Gastrocnemius medialis (tissue), 4 donors: ENCODE measurements around the gene NCEH1.
A peak's percentile ranks its signal among the peaks of the same experiment; 100 is the strongest.

Experiments used
- CTCF ChIP-seq, 5 experiments: fragments of 450-650 bp in 3 of 5; fragments of 200-600 bp in 2 of 5; sonication (generic) in 2 of 5; IDR thresholded peaks in 4 of 5; conservative IDR thresholded peaks in 1 of 5; 1 replicate in 4 of 5; 2 replicates in 1 of 5; pipeline ENCODE4 v1.5.1; 2016 to 2019; ENCODE audit warnings: antibody characterized with exemption in 5 of 5, mild to moderate bottlenecking in 3 of 5, moderate library complexity in 3 of 5
- POLR2A ChIP-seq, 2 donors: fragments of 450-650 bp; IDR thresholded peaks; one replicate each; pipeline ENCODE4 v1.6.1; 2017; ENCODE audit warnings: antibody characterized with exemption in 2 of 2, mild to moderate bottlenecking in 2 of 2, moderate library complexity in 2 of 2

- peak in 1 of 5 experiments; percentile 11 for TF ChIP-seq CTCF (IDR thresholded peaks at IDR 0.05 in 4 of 5, conservative IDR thresholded peaks at IDR 0.05 in 1 of 5)
- no peak for TF ChIP-seq POLR2A (IDR thresholded peaks at IDR 0.05)
Measured at GRCh38 chr3:172596394-172596706, 114.5 kb downstream of the NCEH1 start.
